NCI-H82 (cell line): ENCODE measurements around the gene OR4D5.

Experiments
- DNase-seq: peaks from one replicate; lab custom pipeline; 2025; lab: John Stamatoyannopoulos, UW

The OR4D5 gene

DNA sequence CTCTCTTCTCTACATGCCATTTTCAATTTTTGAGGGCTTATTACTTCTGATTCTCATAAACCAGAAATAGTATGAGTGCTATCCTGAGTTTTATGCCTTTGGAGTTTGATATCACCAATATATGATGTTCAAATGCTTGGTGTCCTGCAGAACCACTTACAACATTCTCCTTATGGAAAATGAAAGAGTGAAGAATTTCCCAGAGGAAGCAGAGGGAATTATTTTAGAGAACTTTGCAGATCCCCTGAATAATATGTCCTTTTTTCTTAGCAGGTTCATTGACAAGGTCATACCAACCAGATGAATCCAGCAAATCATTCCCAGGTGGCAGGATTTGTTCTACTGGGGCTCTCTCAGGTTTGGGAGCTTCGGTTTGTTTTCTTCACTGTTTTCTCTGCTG lies at the start of gene OR4D5:
Gene OR4D5 (plus strand): TSS at position 301 of the 400 bp plus-strand sequence. CDS start 0 bp downstream, at position 301.
- DNase-seq, result no peak

DNA sequence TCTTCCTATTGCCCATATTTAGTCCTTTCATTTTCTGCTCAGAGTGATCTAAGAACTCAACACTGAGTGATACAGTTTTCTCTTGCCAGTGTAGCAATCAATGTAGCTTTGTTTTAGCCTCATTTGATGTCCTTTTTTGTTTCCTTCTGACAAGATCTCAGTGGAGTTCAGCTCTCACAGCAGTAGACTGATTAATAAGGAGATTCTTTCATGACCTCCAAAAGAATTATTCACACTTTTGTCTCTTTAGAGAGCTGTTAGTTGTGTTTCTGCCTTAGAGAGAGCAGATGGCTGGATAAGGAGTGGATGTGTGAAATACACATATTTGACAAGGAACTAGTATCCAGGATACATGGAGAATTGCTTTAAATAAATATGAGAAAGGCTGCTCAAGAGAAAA lies 47.4 kb upstream of the OR4D5 start:
- DNase-seq, result no peak

DNA sequence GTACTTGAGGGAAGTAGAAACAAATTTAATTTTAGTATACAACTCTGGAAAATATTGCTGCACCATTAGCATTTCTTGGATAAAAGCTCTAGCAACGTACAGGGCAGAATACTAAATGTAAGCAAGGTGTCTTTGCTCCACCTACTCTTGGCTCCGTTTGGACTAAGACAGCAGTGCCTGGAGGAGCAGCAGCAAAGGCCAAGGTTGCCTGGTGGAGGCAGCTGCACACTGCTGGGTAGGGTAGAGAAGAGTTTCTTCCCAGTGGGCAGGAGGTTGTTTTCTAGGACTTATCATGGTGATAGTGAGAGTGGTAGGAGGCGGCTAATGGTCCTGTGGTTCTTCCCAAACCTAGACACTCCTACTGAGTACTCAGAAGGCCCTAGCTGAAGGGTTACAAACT lies 39.6 kb upstream of the OR4D5 start:
- DNase-seq, result no peak

DNA sequence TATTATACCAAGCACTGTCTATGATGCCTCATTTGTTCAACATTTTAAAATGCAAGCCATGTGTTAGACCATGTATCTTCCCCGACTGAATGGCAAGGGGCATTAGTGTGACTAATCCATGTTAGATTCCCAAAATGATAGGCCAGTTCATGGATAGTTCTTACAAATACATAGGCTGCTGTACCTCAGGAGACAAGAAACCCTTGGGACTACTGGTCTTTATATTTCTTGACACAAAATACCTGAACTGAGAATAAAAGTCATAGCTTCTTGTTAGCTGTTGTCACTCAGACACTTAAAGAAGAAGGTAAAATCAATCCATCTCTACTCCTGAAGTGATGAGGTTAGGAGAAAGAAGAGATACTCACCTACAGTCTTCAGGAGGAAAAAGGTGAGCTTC lies 37.5 kb upstream of the OR4D5 start, which contains the start of gene OR8D4:
Gene OR8D4 (plus strand): TSS at position 301 of the 400 bp plus-strand sequence. CDS start 4,265 bp downstream, outside the sequence.
- DNase-seq, result no peak

DNA sequence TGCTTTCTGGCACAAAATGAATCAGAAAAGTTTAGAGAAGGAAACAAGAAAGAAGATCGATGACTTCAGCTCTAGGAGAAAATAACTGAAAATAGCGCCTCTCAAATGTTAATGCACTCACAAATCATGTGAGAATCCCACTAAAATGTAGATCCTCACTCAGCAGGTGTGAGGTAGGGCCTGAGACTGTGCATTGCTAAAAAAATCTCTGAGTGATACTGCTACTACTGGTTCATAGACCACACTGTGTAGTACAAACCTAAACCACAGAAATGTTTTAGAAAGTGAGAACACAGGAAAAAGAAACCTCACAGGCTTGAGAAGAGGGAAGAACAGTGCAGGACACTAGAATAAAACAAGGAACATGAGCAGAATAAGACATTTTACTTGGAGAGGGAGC lies 35.5 kb upstream of the OR4D5 start:
- DNase-seq, result no peak

DNA sequence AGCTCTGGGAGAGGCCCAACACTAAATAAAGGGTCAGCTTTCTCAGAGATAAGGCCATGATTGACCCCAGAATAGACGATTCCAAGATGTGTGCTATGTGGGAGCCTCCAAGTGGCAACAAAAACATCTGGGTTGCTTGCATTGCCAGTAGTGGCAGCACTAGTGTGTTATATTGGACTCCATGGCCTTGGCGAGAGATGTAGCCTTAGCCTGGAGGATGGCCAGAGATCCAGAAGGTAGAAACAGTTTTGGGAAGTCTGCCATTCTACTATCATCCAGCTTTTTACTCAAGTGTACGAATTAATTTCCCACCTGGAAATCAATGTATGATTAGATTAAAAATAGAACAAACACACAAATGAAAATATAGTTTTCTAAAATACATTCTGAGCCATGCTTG lies 34.5 kb upstream of the OR4D5 start:
- no peak for DNase-seq

DNA sequence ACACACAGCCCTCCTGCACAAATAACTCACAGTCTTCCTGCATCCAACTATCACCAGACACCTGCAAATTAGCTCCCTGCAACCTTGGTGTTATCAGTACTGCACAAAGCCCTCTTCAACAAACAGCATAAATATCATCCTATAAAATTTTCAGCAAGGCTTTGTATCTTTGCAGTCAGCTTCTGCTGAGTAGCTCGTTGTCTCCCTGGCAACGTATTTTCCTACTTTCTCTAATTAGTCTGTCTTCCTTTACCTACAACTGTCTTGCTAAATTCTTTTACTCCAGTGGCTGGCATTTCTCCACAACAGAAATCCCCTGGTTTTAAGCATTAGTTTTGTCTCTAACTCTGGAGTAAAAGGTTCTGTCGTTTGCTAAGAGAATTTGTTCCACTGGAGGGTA lies 33.6 kb upstream of the OR4D5 start:
- DNase-seq, result no peak

DNA sequence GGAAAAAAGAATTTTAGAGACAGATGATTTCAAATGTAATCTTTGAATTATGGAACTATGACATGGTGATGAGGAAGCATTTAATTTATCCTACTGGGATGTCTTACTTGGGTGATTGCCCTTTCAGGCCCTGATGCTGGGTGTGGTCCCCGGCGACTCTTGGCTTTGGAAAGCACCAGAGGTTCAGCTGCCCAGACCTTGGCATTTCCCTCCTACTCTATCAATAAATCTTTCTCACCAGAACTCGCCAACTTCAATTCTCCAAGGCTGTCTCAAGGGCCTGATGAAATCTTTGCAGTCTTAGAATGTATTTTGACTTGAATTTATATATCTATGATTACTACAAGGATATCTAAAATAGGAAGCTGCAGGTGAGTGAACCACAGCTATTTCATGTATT lies 18.5 kb upstream of the OR4D5 start:
- DNase-seq, result no peak

DNA sequence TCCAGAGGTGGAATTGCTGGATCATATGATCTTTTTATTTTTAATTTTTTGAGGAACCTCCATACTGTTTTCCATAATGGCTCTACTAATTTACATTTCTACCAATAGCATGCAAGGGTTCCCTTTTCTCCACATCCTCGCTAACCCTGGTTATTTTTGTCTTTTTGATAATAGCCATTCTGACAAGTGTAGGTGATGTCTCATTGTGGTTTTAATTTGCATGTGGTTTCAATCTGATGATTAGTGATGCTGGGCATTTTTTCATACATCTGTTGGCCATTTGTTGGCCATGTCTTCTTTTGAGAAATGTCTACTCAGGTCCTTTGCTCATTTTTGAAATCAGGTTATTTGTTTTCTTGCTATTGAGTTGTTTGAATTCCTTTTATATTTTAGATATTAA lies 15.4 kb upstream of the OR4D5 start:
- DNase-seq, result no peak

DNA sequence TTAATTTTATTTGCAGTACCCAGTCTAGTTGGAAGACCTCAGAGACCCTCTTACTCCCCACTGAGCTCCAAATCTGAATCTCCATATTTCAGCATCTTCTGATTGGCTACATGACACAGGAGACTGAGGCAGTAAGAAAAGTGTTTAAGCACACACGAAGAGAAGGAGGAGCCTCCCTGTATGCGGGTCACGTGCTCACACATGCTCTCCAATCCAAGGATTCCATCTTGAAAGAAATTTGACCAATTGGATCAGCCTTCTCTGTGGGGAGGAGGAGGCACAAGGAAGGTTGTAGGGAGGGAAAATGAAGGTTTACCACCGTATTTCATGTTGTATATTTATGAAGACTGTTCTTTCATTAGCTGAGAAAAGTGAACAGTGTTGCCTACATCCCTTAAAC lies 3.0 kb downstream of the OR4D5 start:
- DNase-seq, result no peak

DNA sequence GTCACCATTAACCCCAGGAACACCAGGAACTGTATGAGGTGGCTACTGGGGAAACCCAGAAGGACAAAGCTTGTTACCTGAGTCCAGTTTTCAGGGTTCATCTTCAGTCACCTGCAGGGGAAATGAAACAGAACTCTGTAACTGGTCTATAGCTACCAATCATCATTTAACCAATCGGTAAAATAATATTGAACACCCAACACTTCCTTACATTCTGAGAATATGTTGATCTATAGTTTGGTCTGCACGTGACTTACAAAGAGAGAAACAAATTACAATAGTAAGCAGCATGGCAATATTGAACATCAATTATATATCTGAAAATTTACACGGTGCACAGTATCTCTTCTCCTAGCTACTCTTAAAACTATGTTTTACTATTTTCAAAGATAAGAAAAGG lies 4.3 kb downstream of the OR4D5 start, which contains the start of gene OR6T1:
Gene OR6T1 (minus strand): TSS at position 101 of the 400 bp plus-strand sequence. CDS start 0 bp downstream, at position 101.
- no peak for DNase-seq

DNA sequence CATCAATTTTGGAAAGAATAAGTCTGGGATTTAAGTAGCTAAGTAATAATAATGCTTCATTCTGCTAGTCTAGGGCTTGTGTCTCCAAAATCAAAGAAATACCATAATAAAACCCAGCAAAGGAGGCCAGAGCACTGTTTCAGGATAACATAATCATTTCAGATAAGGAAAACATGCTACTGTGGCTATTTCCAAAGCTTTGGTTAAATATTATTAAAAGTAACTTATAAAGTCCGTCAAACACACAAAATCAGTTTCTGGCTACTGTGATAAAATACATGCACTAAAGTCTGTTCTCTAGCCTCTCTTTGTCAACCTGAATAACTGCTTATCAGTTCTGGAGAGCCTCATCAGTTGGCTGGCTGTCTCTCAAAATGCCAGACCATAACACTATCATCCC lies 5.7 kb downstream of the OR4D5 start:
- DNase-seq, result no peak

DNA sequence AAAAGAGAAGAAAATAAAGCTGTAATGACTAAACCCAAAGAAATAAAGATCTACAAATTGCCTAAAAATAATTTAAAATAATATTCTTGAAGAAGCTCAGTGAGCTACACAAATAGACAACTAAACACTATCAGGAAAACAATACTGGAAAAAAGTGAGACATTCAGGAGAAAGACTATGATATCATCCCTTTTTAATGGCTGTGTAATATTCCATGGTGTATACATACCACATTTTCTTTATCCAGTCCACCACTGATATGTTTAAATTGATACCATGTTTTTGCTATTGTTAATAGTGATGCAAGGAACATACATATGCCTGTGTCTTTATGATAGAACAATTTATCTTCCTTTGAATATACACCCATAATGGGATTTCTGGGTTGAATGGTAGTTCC lies 17.3 kb downstream of the OR4D5 start:
- no peak for DNase-seq

DNA sequence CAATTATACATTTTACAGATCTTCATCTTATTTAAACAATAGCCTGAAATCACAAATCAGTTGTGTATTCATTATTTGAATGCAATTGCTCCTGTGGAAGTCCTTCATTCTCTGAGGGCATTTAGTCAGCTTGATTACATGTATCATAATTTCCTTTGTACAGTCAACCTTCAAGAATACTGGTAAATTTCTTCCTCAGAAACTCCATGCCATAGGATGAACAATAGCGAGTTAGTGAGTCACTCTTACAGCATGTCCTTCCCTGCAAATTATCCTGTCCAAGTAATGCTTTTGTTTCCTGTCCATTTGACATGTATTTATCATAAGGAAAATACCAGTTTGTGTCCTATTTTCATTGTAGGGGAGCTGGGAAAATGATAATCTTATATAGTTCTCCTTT lies 34.4 kb downstream of the OR4D5 start:
- no peak for DNase-seq

DNA sequence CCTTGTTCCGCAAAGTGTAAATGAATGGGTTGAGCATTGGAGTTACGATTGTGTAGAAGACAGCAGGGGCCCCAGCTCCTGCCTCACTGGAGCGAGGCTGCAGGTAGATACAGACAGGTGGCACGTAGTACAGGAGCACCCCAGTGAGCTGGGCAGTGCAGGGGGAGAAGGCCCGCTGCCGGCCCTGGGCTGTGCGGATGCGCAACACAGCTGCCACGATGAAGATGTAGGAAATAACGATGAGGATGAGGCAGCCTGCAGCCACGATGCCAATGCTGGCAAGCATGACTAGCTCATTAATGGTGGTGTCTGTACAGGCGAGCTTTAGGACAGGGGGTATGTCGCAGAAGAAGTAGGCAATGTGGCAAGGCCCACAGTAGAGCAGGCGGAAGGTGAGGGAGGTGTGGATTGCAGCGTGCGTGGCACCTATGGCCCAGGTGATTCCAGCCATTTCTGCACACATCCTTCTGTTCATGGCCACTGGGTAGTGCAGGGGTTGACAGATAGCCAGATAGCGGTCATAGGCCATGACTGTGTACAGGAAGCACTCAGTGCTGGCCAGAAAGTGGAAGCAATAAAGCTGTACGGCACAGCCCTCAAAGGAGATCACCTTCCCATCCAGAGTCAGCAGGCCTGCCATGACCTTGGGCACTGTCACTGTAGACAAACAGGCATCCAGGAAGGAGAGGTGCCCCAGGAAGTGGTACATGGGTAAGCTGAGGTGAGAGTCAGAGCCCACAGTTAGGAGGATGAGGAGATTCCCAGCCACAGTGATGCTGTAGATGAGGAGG lies 37.5 kb downstream of the OR4D5 start:
- DNase-seq, result no peak

DNA sequence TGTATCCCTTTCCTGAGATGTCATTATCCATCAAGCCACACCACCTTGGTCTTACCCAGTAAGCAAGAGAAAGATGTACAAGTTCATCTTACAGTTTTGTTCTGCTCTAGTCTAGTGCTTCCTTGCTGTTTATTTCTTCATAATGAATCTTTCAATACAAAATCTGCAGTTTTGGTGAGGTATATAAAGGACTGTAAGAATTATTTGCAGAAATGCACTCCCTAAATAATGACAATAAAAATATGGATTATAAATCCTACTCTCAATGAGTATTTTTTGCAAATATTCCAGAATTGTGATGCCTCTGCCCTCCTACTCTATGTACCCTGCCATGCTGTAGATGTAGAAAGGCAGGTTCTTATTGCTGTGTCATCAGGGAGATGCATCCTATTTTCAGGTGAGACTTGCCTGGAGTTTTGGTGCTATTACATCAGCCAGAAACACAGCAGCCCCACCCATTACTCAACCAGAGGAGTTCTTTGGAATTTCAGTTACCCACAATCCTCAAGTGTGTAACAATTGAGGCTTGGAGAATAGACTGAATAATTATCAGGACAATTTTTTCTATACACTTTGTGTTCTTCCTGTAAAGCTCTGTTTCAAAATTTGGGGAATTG lies 38.4 kb downstream of the OR4D5 start, which contains the start of gene OR10S1:
Gene OR10S1 (minus strand): TSS at position 51 of the 617 bp plus-strand sequence. CDS start 117 bp downstream, outside the sequence.
- DNase-seq, result no peak

DNA sequence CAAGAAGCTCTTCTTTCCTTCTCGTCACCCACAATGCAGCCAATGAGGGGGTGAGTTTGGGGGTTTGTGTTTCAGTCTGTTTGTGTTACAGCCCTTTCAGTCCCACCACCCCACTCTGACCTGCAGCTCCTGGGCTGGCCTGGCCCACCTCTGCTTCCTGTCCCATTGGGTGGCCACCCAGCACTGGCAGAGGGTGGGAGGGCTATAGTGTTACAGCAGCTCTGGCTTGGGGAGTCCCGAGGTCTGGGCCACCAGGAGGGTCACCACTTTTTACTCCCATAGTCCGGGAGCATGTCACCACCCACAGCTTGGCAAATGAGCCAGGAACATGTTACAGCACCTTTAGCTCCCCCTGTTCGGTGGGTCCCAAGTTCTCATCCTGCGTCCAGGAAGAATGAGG lies 39.9 kb downstream of the OR4D5 start:
- DNase-seq, result no peak
